Kidney epithelial cell (primary cell): Measurements from ENCODE around the gene CDH23. TPM values are rescaled to one million over a fixed set of nuclear protein-coding genes. Genes with fewer than 3 reads are reported as not detected.

Experiments
- DNase-seq: peaks from one replicate; pipeline ENCODE4 v3.0.0-alpha.2; 2010; ENCODE audit warnings: low read depth
- H3K27me3 ChIP-seq: 2 replicates; pipeline ENCODE4 v1.6.0; 2011; ENCODE audit warnings: low read length; ENCODE audit not compliant: control insufficient read depth, insufficient read depth
- H3K36me3 ChIP-seq: 2 replicates; pipeline ENCODE4 v1.5.1; 2011; ENCODE audit warnings: low read length; ENCODE audit not compliant: control insufficient read depth, insufficient read depth
- H3K4me3 ChIP-seq: 2 replicates; pipeline ENCODE4 v1.5.1; 2011; ENCODE audit warnings: low read depth, mild to moderate bottlenecking, control low read depth, low read length
- CTCF ChIP-seq: IDR thresholded peaks from 2 replicates; pipeline ENCODE4 v1.5.1; 2011; ENCODE audit warnings: mild to moderate bottlenecking, moderate library complexity, low read length, control low read depth, inconsistent platforms; ENCODE audit not compliant: insufficient read depth, poor library complexity, severe bottlenecking
- total RNA-seq: library from RNA; depleted of rRNA; stranded (reverse); fragments of >200 nt; gene quantifications from 2 replicates; pipeline ENCODE4 v1.2.3, GENCODE V29; 2015

CDH23 gene
- total RNA-seq, 1 donor from 2014 or later, result 0.04 TPM

GRCh38 chr10:71790749-71791440 lies 394.2 kb downstream of the CDH23 start:
- no peak for DNase-seq
- H3K27me3 ChIP-seq, result peaks cover 15% of the 10 kb centered on the region
- H3K36me3 ChIP-seq, result no peaks in the 10 kb centered on the region
- H3K4me3 ChIP-seq, result no peak overlapping the region
- TF ChIP-seq CTCF, result no peak

GRCh38 chr10:71795248-71795647 lies 398.5 kb downstream of the CDH23 start:
- H3K4me3 ChIP-seq, result no peak overlapping the region
- no peak for TF ChIP-seq CTCF
- DNase-seq, result no peak
- no peaks in the 10 kb centered on the region for H3K36me3 ChIP-seq
- peaks cover 11% of the 10 kb centered on the region for H3K27me3 ChIP-seq

DNA sequence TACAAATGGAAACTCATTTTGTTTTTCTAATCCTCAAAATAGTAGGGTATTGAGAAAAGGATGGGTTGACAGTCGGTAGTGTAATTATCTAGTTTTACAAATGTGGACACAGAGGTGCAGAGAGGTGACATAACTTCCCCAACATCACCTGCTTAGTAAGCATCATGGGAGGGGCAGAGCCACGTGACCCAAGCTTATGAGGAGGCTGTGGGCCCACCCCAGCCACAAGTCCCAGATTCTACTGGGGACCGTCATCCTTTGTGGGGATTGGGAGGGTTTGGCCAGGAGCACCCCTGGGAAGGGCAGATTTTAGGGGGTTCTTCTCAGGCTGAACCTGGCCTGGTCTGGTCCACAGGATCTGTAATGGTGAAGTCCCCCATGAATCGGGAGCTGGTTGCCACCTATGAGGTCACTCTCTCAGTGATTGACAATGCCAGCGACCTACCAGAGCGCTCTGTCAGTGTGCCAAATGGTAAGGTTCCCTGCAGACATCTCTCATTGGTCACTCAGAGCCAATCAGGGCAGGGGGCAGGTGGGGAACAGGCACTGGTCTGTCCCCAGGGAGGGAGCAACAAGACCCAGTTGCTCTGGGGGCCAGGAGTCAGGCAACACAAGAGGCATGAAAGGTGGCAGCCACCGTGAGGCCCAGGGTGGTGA lies 400.2 kb downstream of the CDH23 start:
- no peak for DNase-seq
- Histone ChIP-seq H3K36me3 (no peaks in the 10 kb centered on the region), H3K27me3 (peaks cover 2% of the 10 kb centered on the region), H3K4me3 (no peak overlapping the region)
- TF ChIP-seq CTCF, result no peak

GRCh38 chr10:71797533-71798307 lies 401.0 kb downstream of the CDH23 start:
- no peak for TF ChIP-seq CTCF
- peaks cover 2% of the 10 kb centered on the region for H3K27me3 ChIP-seq
- DNase-seq, result no peak

GRCh38 chr10:71798308-71798624 lies 401.5 kb downstream of the CDH23 start:
- Histone ChIP-seq H3K36me3 (no peaks in the 10 kb centered on the region), H3K4me3 (no peak overlapping the region), H3K27me3 (peaks cover 4% of the 10 kb centered on the region)
- no peak for TF ChIP-seq CTCF
- DNase-seq, result no peak

More at GRCh38 chr10:71797533-71798307, 401.0 kb downstream of the CDH23 start:
- Histone ChIP-seq H3K36me3 (no peaks in the 10 kb centered on the region), H3K4me3 (no peak overlapping the region)
